GM23248 (cell line): ENCODE measurements around the gene SPART.
"Not testable (repeated sequence)": the region's sequence is repeated elsewhere in the genome, so short reads cannot be mapped to it uniquely, and the experiment has no call there.

Source experiments
- EZH2 ChIP-seq: fragments of 200-600 bp; sonication (generic); IDR thresholded peaks from 2 replicates; pipeline ENCODE4 v1.6.1; 2018; ENCODE audit warnings: antibody characterized with exemption, mild to moderate bottlenecking; ENCODE audit not compliant: insufficient read depth, poor library complexity, severe bottlenecking
- EZH2phosphoT487 ChIP-seq: fragments of 200-600 bp; sonication (generic); IDR thresholded peaks from 2 replicates; pipeline ENCODE4 v1.6.1; 2018; ENCODE audit warnings: antibody characterized with exemption, moderate library complexity, mild to moderate bottlenecking, low read depth; ENCODE audit not compliant: insufficient read depth

DNA sequence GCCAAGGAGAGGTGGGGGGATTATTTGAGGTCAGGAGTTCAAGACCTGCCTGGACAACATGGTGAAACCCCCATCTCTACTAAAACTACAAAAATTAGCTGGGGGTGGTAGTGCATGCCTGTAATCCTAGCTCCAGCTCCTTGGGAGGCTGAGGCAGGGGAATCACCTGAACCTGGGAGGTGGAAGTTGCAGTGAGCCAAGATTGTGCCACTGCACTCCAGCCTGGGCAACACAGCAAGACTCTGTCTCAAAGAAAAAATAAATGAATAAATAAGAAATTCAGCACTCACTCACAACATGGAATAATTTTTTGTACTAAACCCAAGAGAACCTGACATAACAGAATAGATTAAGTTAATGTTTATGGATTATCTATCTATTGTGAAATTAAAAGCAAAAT, 13.9 kb downstream of the SPART start:
- TF ChIP-seq EZH2phosphoT487, EZH2: not testable (repeated sequence)
